CD4-positive, alpha-beta T cell treated with Interferon gamma for 1 hour (primary cell): ENCODE data around the gene AMBN.
A peak's percentile ranks its signal among the peaks of the same experiment; 100 is the strongest.

Experiments
- DNase-seq: peaks from one replicate; pipeline ENCODE4 v3.0.0-alpha.2; 2020

Gene AMBN

GRCh38 chr4:70591955-70592582 is at the start of gene AMBN:
TSS of gene AMBN (plus strand) at chr4:70592256. CDS start at chr4:70592359, 103 bp downstream.
- DNase-seq, result no peak

- no peak for DNase-seq
Observed at GRCh38 chr4:70544279-70544868, 47.7 kb upstream of the AMBN start.

GRCh38 chr4:70556856-70557255 is 35.2 kb upstream of the AMBN start:
- DNase-seq, result no peak

- no peak for DNase-seq
Observed at GRCh38 chr4:70559211-70559830, 32.7 kb upstream of the AMBN start.

GRCh38 chr4:70559924-70560323 is 32.1 kb upstream of the AMBN start:
- no peak for DNase-seq

- no peak for DNase-seq
Observed at GRCh38 chr4:70564033-70564432, 28.0 kb upstream of the AMBN start.

GRCh38 chr4:70570796-70571195 is 21.3 kb upstream of the AMBN start:
- DNase-seq, result no peak

GRCh38 chr4:70571772-70572171 is 20.3 kb upstream of the AMBN start:
- DNase-seq, result no peak

- no peak for DNase-seq
Observed at GRCh38 chr4:70575964-70576363, 16.1 kb upstream of the AMBN start.

- no peak for DNase-seq
Observed at GRCh38 chr4:70577220-70577927, 14.7 kb upstream of the AMBN start.

GRCh38 chr4:70581980-70582379 is 10.1 kb upstream of the AMBN start:
- no peak for DNase-seq

GRCh38 chr4:70583952-70584834 is 7.9 kb upstream of the AMBN start:
- no peak for DNase-seq

- DNase-seq, result no peak
Observed at GRCh38 chr4:70586841-70587240, 5.2 kb upstream of the AMBN start.

- no peak for DNase-seq
Observed at GRCh38 chr4:70589785-70590184, 2.3 kb upstream of the AMBN start.

GRCh38 chr4:70594196-70594595 is 2.1 kb downstream of the AMBN start:
- DNase-seq, result no peak

GRCh38 chr4:70600305-70600704 is 8.2 kb downstream of the AMBN start:
- no peak for DNase-seq

GRCh38 chr4:70600977-70601376 is 8.9 kb downstream of the AMBN start:
- DNase-seq, result no peak

- DNase-seq, result peak; percentile 70
Observed at GRCh38 chr4:70601422-70602039, 9.5 kb downstream of the AMBN start.

GRCh38 chr4:70603856-70604255 is 11.8 kb downstream of the AMBN start:
- DNase-seq, result no peak

GRCh38 chr4:70606459-70606858 is 14.4 kb downstream of the AMBN start:
- no peak for DNase-seq

- no peak for DNase-seq
Observed at GRCh38 chr4:70607334-70607853, 15.3 kb downstream of the AMBN start.

GRCh38 chr4:70608324-70608723 is 16.3 kb downstream of the AMBN start:
- no peak for DNase-seq
